SK-N-SH (cell line): ENCODE measurements around the gene ST6GALNAC3. TPM values are rescaled to one million over a fixed set of nuclear protein-coding genes. Genes with fewer than 3 reads are reported as not detected.

Source experiments
- CTCF ChIA-PET: fragments of 300-600, 350-600 bp; formaldehyde crosslinking; extraction: SDS; loops from one replicate; lab custom pipeline; 2021; lab: Yijun Ruan, JAX
- POLR2A ChIA-PET: fragments of 350-600 bp; sonication (Branson Sonifier 250); formaldehyde crosslinking; extraction: SDS; loops from one replicate; lab custom pipeline; 2020; ENCODE audit warnings: antibody characterized with exemption, inconsistent platforms; lab: Yijun Ruan, JAX
- DNase-seq: peaks from one replicate; pipeline ENCODE4 v3.0.0; 2012
- H2AFZ ChIP-seq: fragments of 200-600 bp; sonication (generic); 2 replicates; pipeline ENCODE4 v1.8.1; 2016; ENCODE audit warnings: antibody characterized with exemption, mild to moderate bottlenecking, low read depth
- H3F3A ChIP-seq: fragments of 200-600 bp; sonication (generic); replicated peaks from 2 replicates; pipeline ENCODE3; 2016; ENCODE audit warnings: antibody characterized with exemption, mild to moderate bottlenecking; ENCODE audit not compliant: insufficient read depth
- H3K27ac ChIP-seq, 2 experiments: fragments of 200-500 bp in 1 of 2; fragments of 200-600 bp in 1 of 2; sonication (Bioruptor generic) in 1 of 2; sonication (generic), shearing (Covaris generic) in 1 of 2; 2 replicates each; pipeline versions ENCODE4 v1.5.1 to v1.6.1; 2014 to 2016; ENCODE audit warnings: low read depth in 2 of 2, inconsistent platforms in 1 of 2, low read length in 1 of 2, mild to moderate bottlenecking in 1 of 2, mixed read lengths in 1 of 2
- H3K27me3 ChIP-seq: fragments of 200-600 bp; sonication (generic), shearing (Covaris generic); 2 replicates; pipeline ENCODE4 v1.6.1; 2016; ENCODE audit warnings: mixed run types; ENCODE audit not compliant: insufficient read depth
- H3K36me3 ChIP-seq, 2 experiments: fragments of 200-500 bp in 1 of 2; fragments of 200-600 bp in 1 of 2; sonication (Bioruptor generic) in 1 of 2; sonication (generic) in 1 of 2; replicated peaks in 1 of 2; 2 replicates each; pipeline versions ENCODE3 to v1.5.1; 2014 to 2016; ENCODE audit warnings: low read length in 1 of 2, mild to moderate bottlenecking in 1 of 2; ENCODE audit not compliant: insufficient read depth in 2 of 2, control insufficient read depth in 1 of 2
- H3K4me1 ChIP-seq, 2 experiments: fragments of 200-500 bp in 1 of 2; fragments of 200-600 bp in 1 of 2; sonication (Bioruptor generic) in 1 of 2; sonication (generic), shearing (Covaris generic) in 1 of 2; 2 replicates each; pipeline versions ENCODE4 v1.5.1 to v1.6.1; 2014 to 2016; ENCODE audit warnings: low read depth in 1 of 2, low read length in 1 of 2, mixed run types in 1 of 2; ENCODE audit not compliant: insufficient read depth in 2 of 2, control insufficient read depth in 1 of 2
- H3K4me2 ChIP-seq: fragments of 200-600 bp; sonication (generic), shearing (Covaris generic); 2 replicates; pipeline ENCODE4 v1.6.1; 2017; ENCODE audit warnings: mixed run types
- H3K4me3 ChIP-seq, 2 experiments: fragments of 200-500 bp in 1 of 2; fragments of 200-600 bp in 1 of 2; sonication (Bioruptor generic) in 1 of 2; sonication (generic), shearing (Covaris generic) in 1 of 2; 2 replicates each; pipeline versions ENCODE4 v1.5.1 to v1.8.1; 2014 to 2016; ENCODE audit warnings: low read depth in 2 of 2, inconsistent platforms in 1 of 2, low read length in 1 of 2, mild to moderate bottlenecking in 1 of 2, mixed read lengths in 1 of 2, moderate library complexity in 1 of 2
- H3K79me2 ChIP-seq: fragments of 200-600 bp; sonication (generic); 2 replicates; pipeline ENCODE4 v1.8.1; 2017; ENCODE audit warnings: mild to moderate bottlenecking; ENCODE audit not compliant: insufficient read depth
- H3K9ac ChIP-seq: fragments of 200-600 bp; sonication (generic); 2 replicates; pipeline ENCODE4 v1.6.1; 2017; ENCODE audit warnings: mixed run types
- H3K9me2 ChIP-seq: fragments of 200-600 bp; sonication (generic); 2 replicates; pipeline ENCODE4 v1.6.1; 2017; ENCODE audit warnings: mixed run types
- H3K9me3 ChIP-seq: fragments of 200-600 bp; sonication (generic); 2 replicates; pipeline ENCODE4 v1.6.1; 2017; ENCODE audit warnings: mixed run types, mild to moderate bottlenecking, moderate library complexity
- H4K20me1 ChIP-seq: fragments of 200-600 bp; sonication (generic); 2 replicates; pipeline ENCODE4 v1.6.1; 2017; ENCODE audit warnings: mild to moderate bottlenecking, mixed run types; ENCODE audit not compliant: insufficient read depth
- FOSL2 ChIP-seq: IDR thresholded peaks from 2 replicates; pipeline ENCODE4 v1.4.0; 2012; ENCODE audit warnings: low read depth, mild to moderate bottlenecking, moderate library complexity, borderline replicate concordance
- FOXM1 ChIP-seq: IDR thresholded peaks from 2 replicates; pipeline ENCODE4 v1.4.0; 2012; ENCODE audit warnings: low read depth, mild to moderate bottlenecking
- JUND ChIP-seq: IDR thresholded peaks from 2 replicates; pipeline ENCODE4 v1.4.0; 2012
- MEF2A ChIP-seq: IDR thresholded peaks from 2 replicates; pipeline ENCODE4 v1.4.0; 2012; ENCODE audit warnings: low read depth, borderline replicate concordance
- MXI1 ChIP-seq: IDR thresholded peaks from 2 replicates; pipeline ENCODE4 v1.6.1; 2012; ENCODE audit warnings: mild to moderate bottlenecking, low read depth, low read length, improper control_type of control experiment
- POLR2AphosphoS5 ChIP-seq: IDR thresholded peaks from 2 replicates; pipeline ENCODE4 v1.6.1; 2012; ENCODE audit warnings: low read depth, low read length
- RAD21 ChIP-seq: IDR thresholded peaks from 2 replicates; pipeline ENCODE4 v1.6.1; 2012; ENCODE audit warnings: mild to moderate bottlenecking, low read length
- RXRA ChIP-seq: IDR thresholded peaks from 2 replicates; pipeline ENCODE4 v1.4.0; 2012; ENCODE audit warnings: low read depth, mild to moderate bottlenecking, borderline replicate concordance
- TAF1 ChIP-seq: IDR thresholded peaks from 2 replicates; pipeline ENCODE4 v1.6.1; 2012; ENCODE audit warnings: low read depth, mild to moderate bottlenecking, low read length, moderate library complexity, borderline replicate concordance
- TCF12 ChIP-seq: IDR thresholded peaks from 2 replicates; pipeline ENCODE4 v1.4.0; 2012
- YY1 ChIP-seq: IDR thresholded peaks from 2 replicates; pipeline ENCODE4 v1.4.0; 2012; ENCODE audit warnings: low read depth, mild to moderate bottlenecking
- WGBS: methylation state at CpG from one replicate; pipeline ENCODE4 v1.1.6; 2017; ENCODE audit warnings: low lambda C conversion rate; 5-methylcytosine and 5-hydroxymethylcytosine counted together
- polyA plus RNA-seq, 3 experiments: library from polyadenylated mRNA; depleted of rRNA; stranded (reverse); fragments of >200 nt; gene quantifications; 2 replicates each; pipeline ENCODE4 v1.2.3, GENCODE V29; 2012
- TF ChIP-seq, protein P1 (sequence below): IDR thresholded peaks from 2 replicates; pipeline ENCODE4 v1.4.0; 2012; ENCODE audit warnings: low read depth, borderline replicate concordance
- TF ChIP-seq, protein P2 (sequence below): IDR thresholded peaks from 2 replicates; pipeline ENCODE4 v1.4.0; 2012; ENCODE audit warnings: low read depth
- TF ChIP-seq, protein P3 (sequence below): fragments of 200-600 bp; sonication (generic); IDR thresholded peaks from 2 replicates; pipeline ENCODE4 v1.6.1; 2017; ENCODE audit warnings: antibody characterized with exemption, mild to moderate bottlenecking, moderate library complexity
- TF ChIP-seq, protein P4 (sequence below): IDR thresholded peaks from 2 replicates; pipeline ENCODE4; 2012

The ST6GALNAC3 gene
- polyA plus RNA-seq, 1 of the 3 experiments (the other 2 are of a cell fraction): 8.1 TPM

DNA sequence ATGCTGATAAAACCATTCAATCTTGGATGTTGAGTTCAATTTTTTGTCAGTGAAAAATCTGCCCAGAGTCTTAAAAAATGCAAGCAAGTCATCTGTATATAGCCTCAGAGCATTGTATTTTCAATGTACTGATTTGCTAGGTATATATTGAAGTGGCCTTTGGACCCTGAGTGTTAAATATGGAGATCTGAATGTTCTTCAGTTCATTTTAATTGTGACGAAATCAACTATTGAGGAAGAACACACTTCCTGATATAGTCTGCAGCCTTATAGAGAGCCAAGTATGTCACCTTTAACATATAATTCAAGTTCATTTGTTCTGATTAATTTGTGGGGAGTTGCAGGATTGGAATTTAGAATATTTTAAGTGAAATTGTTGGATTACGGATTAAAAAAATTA lies 128.1 kb downstream of the ST6GALNAC3 start (continued):
- TF ChIP-seq MXI1: no peak
- no peak for TF ChIP-seq RAD21
- TF ChIP-seq YY1: no peak

DNA sequence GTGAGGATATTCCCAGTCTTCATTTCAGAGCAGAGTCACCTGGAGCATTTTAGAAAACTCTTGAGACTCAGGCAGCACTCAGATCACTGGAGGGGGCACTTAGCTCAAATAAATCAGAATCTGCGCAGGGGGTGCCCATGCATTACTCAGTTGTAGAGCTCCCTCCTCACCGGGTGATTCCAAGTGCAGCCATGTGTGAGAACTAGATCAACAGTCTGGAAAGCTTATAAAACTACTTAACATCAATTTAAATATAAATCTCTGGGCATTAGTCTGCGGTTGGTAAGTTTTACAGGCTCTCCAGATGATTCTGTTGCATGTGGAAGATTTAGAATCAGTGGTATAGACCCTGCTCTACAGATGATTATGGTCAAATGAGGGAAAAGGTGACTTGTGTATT lies 128.6 kb downstream of the ST6GALNAC3 start:
- no peaks in the 10 kb centered on the region for H4K20me1 ChIP-seq
- POLR2A ChIA-PET: no interaction called here

More for the DNA sequence above, 128.6 kb downstream of the ST6GALNAC3 start:
- Histone ChIP-seq H3K9ac (no peak overlapping the region), H3K4me1 (no peaks in the 10 kb centered on the region), H3K4me3 (no peak overlapping the region), H3F3A (no peaks in the 10 kb centered on the region), H3K79me2 (no peaks in the 10 kb centered on the region), H3K4me2 (no peak overlapping the region), H3K27me3 (no peaks in the 10 kb centered on the region), H3K27ac (no peak overlapping the region), H3K9me3 (no peaks in the 10 kb centered on the region), H3K9me2 (no peaks in the 10 kb centered on the region), H3K36me3 (no peaks in the 10 kb centered on the region), H2AFZ (no peak overlapping the region)
- DNase-seq: no peak
- CTCF ChIA-PET: interaction anchor here (0.5 kb wide), 1 partner anchor 1356 kb away, joined by 3 read pairs; no protein-coding TSS in a partner anchor
- 59% methylated on average over 3 of the region's 3 CpGs for WGBS
- TF ChIP-seq FOSL2: no peak
- TF ChIP-seq, protein P1, sequence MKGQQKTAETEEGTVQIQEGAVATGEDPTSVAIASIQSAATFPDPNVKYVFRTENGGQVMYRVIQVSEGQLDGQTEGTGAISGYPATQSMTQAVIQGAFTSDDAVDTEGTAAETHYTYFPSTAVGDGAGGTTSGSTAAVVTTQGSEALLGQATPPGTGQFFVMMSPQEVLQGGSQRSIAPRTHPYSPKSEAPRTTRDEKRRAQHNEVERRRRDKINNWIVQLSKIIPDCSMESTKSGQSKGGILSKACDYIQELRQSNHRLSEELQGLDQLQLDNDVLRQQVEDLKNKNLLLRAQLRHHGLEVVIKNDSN: no peak
- TF ChIP-seq FOXM1: no peak
- TF ChIP-seq, protein P2, sequence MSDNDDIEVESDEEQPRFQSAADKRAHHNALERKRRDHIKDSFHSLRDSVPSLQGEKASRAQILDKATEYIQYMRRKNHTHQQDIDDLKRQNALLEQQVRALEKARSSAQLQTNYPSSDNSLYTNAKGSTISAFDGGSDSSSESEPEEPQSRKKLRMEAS: no peak
- TF ChIP-seq, protein P3, sequence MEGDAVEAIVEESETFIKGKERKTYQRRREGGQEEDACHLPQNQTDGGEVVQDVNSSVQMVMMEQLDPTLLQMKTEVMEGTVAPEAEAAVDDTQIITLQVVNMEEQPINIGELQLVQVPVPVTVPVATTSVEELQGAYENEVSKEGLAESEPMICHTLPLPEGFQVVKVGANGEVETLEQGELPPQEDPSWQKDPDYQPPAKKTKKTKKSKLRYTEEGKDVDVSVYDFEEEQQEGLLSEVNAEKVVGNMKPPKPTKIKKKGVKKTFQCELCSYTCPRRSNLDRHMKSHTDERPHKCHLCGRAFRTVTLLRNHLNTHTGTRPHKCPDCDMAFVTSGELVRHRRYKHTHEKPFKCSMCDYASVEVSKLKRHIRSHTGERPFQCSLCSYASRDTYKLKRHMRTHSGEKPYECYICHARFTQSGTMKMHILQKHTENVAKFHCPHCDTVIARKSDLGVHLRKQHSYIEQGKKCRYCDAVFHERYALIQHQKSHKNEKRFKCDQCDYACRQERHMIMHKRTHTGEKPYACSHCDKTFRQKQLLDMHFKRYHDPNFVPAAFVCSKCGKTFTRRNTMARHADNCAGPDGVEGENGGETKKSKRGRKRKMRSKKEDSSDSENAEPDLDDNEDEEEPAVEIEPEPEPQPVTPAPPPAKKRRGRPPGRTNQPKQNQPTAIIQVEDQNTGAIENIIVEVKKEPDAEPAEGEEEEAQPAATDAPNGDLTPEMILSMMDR: no peak
- TF ChIP-seq RXRA: no peak
- TF ChIP-seq MEF2A: no peak
- TF ChIP-seq, protein P4, sequence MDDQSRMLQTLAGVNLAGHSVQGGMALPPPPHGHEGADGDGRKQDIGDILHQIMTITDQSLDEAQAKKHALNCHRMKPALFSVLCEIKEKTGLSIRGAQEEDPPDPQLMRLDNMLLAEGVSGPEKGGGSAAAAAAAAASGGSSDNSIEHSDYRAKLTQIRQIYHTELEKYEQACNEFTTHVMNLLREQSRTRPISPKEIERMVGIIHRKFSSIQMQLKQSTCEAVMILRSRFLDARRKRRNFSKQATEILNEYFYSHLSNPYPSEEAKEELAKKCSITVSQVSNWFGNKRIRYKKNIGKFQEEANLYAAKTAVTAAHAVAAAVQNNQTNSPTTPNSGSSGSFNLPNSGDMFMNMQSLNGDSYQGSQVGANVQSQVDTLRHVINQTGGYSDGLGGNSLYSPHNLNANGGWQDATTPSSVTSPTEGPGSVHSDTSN: no peak
- no peak for TF ChIP-seq JUND
- TF ChIP-seq TAF1: no peak
- TF ChIP-seq POLR2AphosphoS5: no peak
- TF ChIP-seq TCF12: no peak
